K562 (cell line): ENCODE measurements around the gene HLA-B. TPM values are rescaled to one million over a fixed set of nuclear protein-coding genes. Genes with fewer than 3 reads are reported as not detected.
A peak's percentile ranks its signal among the peaks of the same experiment; 100 is the strongest.

Experiments
- GABPA ChIP-seq: fragments of 200-800 bp; sonication (Bioruptor generic); conservative IDR thresholded peaks from 2 replicates; pipeline ENCODE4 v1.6.1; 2016; ENCODE audit warnings: low read depth, missing genetic modification characterization, missing compliant biosample characterization
- KAT7 ChIP-seq: sonication (generic); formaldehyde crosslinking; IDR thresholded peaks from 2 replicates; pipeline ENCODE4 v1.8.0; 2022; ENCODE audit warnings: missing genetic modification reagents, mild to moderate bottlenecking, borderline replicate concordance
- KDM4B ChIP-seq, 2 experiments: fragments of 450-650 bp in 1 of 2; sonication (generic) in 1 of 2; IDR thresholded peaks; 2 replicates each; pipeline ENCODE4 v1.6.1; 2016 to 2017; ENCODE audit warnings: borderline replicate concordance in 2 of 2, antibody characterized with exemption in 1 of 2, low read depth in 1 of 2, mild to moderate bottlenecking in 1 of 2
- KLF1 ChIP-seq: fragments of 450-650 bp; IDR thresholded peaks from 2 replicates; pipeline ENCODE4 v1.6.1; 2016; ENCODE audit warnings: missing genetic modification characterization, missing compliant biosample characterization
- ZBTB2 ChIP-seq: fragments of 450-650 bp; IDR thresholded peaks from 2 replicates; pipeline ENCODE4 v1.6.1; 2016; ENCODE audit warnings: antibody characterized with exemption
- ZBTB40 ChIP-seq, 2 experiments: fragments of 450-650 bp in 1 of 2; sonication (generic) in 1 of 2; formaldehyde crosslinking in 1 of 2; IDR thresholded peaks; 2 replicates each; pipeline versions ENCODE4 v1.7.1 to v1.9.0; 2016 to 2022; ENCODE audit warnings: inconsistent platforms in 1 of 2, mild to moderate bottlenecking in 1 of 2, missing genetic modification reagents in 1 of 2
- ZNF133 ChIP-seq: fragments of 250-450 bp; sonication (Bioruptor Pico); IDR thresholded peaks from 2 replicates; pipeline ENCODE4 v1.4.0; 2020; ENCODE audit warnings: mild to moderate bottlenecking
- ZNF263 ChIP-seq: sonication (generic); formaldehyde crosslinking; IDR thresholded peaks from 2 replicates; pipeline ENCODE4 v1.8.0; 2022; ENCODE audit warnings: mild to moderate bottlenecking, missing genetic modification reagents, borderline replicate concordance
- ZNF609 ChIP-seq: sonication (generic); formaldehyde crosslinking; IDR thresholded peaks from 2 replicates; pipeline ENCODE4 v1.8.1; 2023; ENCODE audit warnings: missing genetic modification reagents, mild to moderate bottlenecking, borderline replicate concordance
- polyA plus RNA-seq, 8 experiments: library from polyadenylated mRNA; depleted of rRNA in 4 of 8; stranded (reverse) in 5 of 8; unstranded in 3 of 8; fragments of >200 nt; fragmentation: Nextera tagmentation in 2 of 8; fragmentation: Illumina TruSeq in 1 of 8; extraction: Ambion mirVana in 2 of 8; extraction: Trizol in 1 of 8; gene quantifications; 2 replicates each; pipeline versions ENCODE4 v1.2.1 to v1.2.3, GENCODE V29; 2011 to 2014; ENCODE audit warnings: inconsistent platforms in 1 of 8, missing spikeins in 1 of 8
- total RNA-seq, 7 experiments: library from RNA; depleted of rRNA in 6 of 7; stranded (reverse); fragments of >200 nt in 6 of 7; fragmentation: Illumina TruSeq in 2 of 7; extraction: Trizol in 2 of 7; gene quantifications; 2 replicates each; pipeline versions ENCODE4 v1.2.1 to v1.2.3, GENCODE V29; 2011 to 2021; ENCODE audit warnings: low replicate concordance in 1 of 7

HLA-B gene
- total and polyA plus RNA-seq, 9 of the 15 experiments (the other 6 are each of a cell fraction or from before 2014, with no cell fraction given) = 0.07 to 9.7 (median 0.65) TPM; not detected in 2

GRCh38 chr6:31403283-31404060 is 46.5 kb upstream of the HLA-B start, which contains the start of gene MICA (continued):
- TF ChIP-seq ZNF609 (CRISPR knock-in tag) = 0 out of 2 replicates have a peak, but pooled peaks have one; percentile 37
- peak; percentile 46 for TF ChIP-seq ZBTB2
- TF ChIP-seq KAT7 (CRISPR knock-in tag) = peak; percentile 91
- no peak; the same call in none of the 2 replicates for TF ChIP-seq KLF1 (tag)
- TF ChIP-seq ZNF133 = no peak
- peak; percentile 49 for TF ChIP-seq ZNF263 (CRISPR knock-in tag)
- peak; percentile 51; the same call in 1 of the 2 replicates for TF ChIP-seq GABPA (tag)
- peak; percentile 68; the same call in 1 of the 2 replicates for TF ChIP-seq ZBTB40 (IDR thresholded peaks at IDR 0.05)
- no peak for TF ChIP-seq ZBTB40 (CRISPR knock-in tag; IDR thresholded peaks at IDR 0.05)
- TF ChIP-seq KDM4B (IDR thresholded peaks at IDR 0.05; ENCODE audit: borderline replicate concordance in 2 of 2, low read depth in 1 of 2) = peak in 1 of 2 experiments; percentile 41; a peak in 1 of 4 replicates
